Epithelial cell of esophagus (primary cell): ENCODE measurements around the gene KCNK17.
"Not testable (repeated sequence)": the region's sequence is repeated elsewhere in the genome, so short reads cannot be mapped to it uniquely, and the experiment has no call there.

ENCODE experiments used
- DNase-seq: peaks from one replicate; pipeline ENCODE4 v3.0.0; 2010; ENCODE audit warnings: low read depth
- H3K4me3 ChIP-seq: 2 replicates; pipeline ENCODE4 v1.5.1; 2011; ENCODE audit warnings: mild to moderate bottlenecking, low read length, control low read depth
- CTCF ChIP-seq: IDR thresholded peaks from 2 replicates; pipeline ENCODE4 v1.5.1; 2011; ENCODE audit warnings: low read depth, mild to moderate bottlenecking, low read length, control low read depth, inconsistent platforms; ENCODE audit not compliant: insufficient read depth; ENCODE audit errors: missing control alignments

Gene KCNK17

GRCh38 chr6:39296745-39297640 is 17.2 kb downstream of the KCNK17 start:
- DNase-seq = no peak
- TF ChIP-seq CTCF = no peak
- H3K4me3 ChIP-seq = no peak overlapping the region

- no peak for TF ChIP-seq CTCF
- no peak overlapping the region for H3K4me3 ChIP-seq
- DNase-seq = no peak
Measured at GRCh38 chr6:39295611-39296011, 18.6 kb downstream of the KCNK17 start.

GRCh38 chr6:39294899-39295298 is 19.3 kb downstream of the KCNK17 start:
- no peak for DNase-seq
- TF ChIP-seq CTCF = no peak
- H3K4me3 ChIP-seq = no peak overlapping the region

GRCh38 chr6:39294133-39294532 is 20.1 kb downstream of the KCNK17 start:
- no peak overlapping the region for H3K4me3 ChIP-seq
- TF ChIP-seq CTCF = no peak
- no peak for DNase-seq

- no peak overlapping the region for H3K4me3 ChIP-seq
- TF ChIP-seq CTCF = no peak
- DNase-seq = no peak
Measured at GRCh38 chr6:39292637-39293036, 21.6 kb downstream of the KCNK17 start.

- H3K4me3 ChIP-seq = no peak overlapping the region
- DNase-seq = no peak
- TF ChIP-seq CTCF = no peak
Measured at GRCh38 chr6:39289490-39289889, 24.7 kb downstream of the KCNK17 start.

- no peak overlapping the region for H3K4me3 ChIP-seq
- TF ChIP-seq CTCF = no peak
- DNase-seq = no peak
Measured at GRCh38 chr6:39287601-39288000, 26.6 kb downstream of the KCNK17 start.

- H3K4me3 ChIP-seq, DNase-seq: not testable (repeated sequence)
Measured at GRCh38 chr6:39286596-39286995, 27.6 kb downstream of the KCNK17 start.
